C1 segment of cervical spinal cord (tissue), 14 donors: Measurements from ENCODE around the gene GRIFIN.

Source experiments
- DNase-seq, 14 donors: peaks; one replicate each; lab custom pipeline; 2025; lab: John Stamatoyannopoulos, UW

GRIFIN gene

DNA sequence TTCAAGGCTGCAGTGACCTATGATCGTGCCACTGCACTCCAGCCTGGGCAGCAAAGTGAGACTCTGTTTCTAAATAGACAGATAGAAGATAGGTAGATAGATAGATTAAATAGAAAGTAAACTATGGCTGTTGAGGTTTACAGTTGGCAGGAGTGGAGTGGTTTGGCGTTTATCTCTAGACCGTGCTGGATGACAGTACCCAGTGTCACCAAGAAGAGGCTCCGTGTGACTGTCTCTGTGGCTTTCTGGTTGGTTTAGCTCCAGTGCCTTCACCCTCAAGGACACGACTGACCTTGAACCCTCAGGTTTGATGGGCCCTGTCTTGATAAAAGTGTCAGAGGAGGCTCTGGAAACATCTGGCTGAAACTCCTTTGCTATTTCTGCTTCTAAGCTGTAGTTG, 41.1 kb downstream of the GRIFIN start:
- DNase-seq, result no peak

GRCh38 chr7:2433713-2434550, 42.3 kb downstream of the GRIFIN start:
- no peak for DNase-seq

DNA sequence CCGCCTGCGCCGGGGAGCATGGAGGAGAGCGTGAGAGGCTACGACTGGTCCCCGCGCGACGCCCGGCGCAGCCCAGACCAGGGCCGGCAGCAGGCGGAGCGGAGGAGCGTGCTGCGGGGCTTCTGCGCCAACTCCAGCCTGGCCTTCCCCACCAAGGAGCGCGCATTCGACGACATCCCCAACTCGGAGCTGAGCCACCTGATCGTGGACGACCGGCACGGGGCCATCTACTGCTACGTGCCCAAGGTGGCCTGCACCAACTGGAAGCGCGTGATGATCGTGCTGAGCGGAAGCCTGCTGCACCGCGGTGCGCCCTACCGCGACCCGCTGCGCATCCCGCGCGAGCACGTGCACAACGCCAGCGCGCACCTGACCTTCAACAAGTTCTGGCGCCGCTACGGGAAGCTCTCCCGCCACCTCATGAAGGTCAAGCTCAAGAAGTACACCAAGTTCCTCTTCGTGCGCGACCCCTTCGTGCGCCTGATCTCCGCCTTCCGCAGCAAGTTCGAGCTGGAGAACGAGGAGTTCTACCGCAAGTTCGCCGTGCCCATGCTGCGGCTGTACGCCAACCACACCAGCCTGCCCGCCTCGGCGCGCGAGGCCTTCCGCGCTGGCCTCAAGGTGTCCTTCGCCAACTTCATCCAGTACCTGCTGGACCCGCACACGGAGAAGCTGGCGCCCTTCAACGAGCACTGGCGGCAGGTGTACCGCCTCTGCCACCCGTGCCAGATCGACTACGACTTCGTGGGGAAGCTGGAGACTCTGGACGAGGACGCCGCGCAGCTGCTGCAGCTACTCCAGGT, 43.1 kb downstream of the GRIFIN start:
- no peak for DNase-seq

DNA sequence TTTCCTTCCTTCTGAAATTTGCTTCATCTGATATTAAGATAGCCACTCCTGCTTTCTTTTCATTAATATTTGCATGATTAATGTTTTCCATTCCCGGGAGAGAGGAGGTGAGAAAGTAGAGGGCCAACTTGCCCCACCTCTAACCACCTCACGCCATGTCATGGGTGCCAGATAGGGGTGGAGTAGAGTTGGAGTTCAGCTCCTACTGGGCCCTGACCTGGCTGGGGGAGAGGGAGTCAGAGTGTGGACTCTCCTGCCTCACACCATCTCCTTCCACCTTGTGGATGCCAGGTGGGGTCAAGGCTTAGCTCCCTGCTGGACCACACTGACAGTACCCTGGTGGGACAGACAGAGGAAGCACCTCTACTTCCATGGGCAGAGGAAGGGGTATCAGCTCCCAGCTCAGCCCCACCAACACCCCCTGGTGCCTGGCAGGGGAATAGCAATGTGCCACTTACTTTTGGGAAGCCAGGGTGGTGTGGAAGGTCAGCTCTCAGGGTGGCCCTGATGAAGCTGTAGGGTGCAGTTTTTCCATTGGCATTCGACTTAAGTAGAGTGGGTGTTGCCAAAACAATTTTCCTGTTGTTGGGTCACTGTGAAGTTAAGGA, 44.8 kb downstream of the GRIFIN start:
- no peak for DNase-seq

GRCh38 chr7:2425749-2426148, 50.4 kb downstream of the GRIFIN start:
- no peak for DNase-seq
